NCI-H345 (cell line): ENCODE data around the gene SMAD3.
"Not testable (repeated sequence)": the region's sequence is repeated elsewhere in the genome, so short reads cannot be mapped to it uniquely, and the experiment has no call there.

ENCODE experiments used
- DNase-seq: peaks from one replicate; lab custom pipeline; 2025; lab: John Stamatoyannopoulos, UW

The SMAD3 gene

GRCh38 chr15:67145710-67146109 is 80.3 kb downstream of the SMAD3 start:
- no peak for DNase-seq

- no peak for DNase-seq
Observed at GRCh38 chr15:67146234-67146633, 80.8 kb downstream of the SMAD3 start.

GRCh38 chr15:67146875-67147381 is 81.5 kb downstream of the SMAD3 start:
- DNase-seq = no peak

DNA sequence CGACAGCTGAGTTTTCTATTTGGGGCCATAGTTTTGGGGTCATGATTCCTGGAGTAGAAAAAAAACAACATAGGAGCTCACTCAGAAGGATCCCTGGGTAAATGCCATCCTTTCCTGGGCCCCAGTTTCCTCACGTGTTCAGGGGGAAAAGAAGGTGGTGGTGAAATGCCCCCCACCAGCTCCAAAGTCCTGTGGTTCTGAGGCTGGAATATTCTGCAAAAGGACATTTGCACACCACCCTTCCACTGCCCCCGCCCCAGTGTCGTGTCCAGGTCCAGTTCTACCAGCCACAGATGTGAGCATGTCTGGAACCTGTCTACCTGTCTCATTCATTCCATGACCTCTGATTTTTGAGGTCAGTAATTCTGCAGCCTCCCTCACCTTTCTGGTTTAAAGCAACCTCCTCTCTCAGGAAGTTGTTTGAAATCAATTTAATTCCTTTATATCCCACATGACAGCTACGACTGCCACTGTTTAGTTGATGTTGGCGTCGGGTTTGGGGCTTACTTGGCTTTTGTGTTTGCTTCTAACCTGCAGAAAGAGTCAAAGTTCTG is 82.1 kb downstream of the SMAD3 start:
- no peak for DNase-seq

DNA sequence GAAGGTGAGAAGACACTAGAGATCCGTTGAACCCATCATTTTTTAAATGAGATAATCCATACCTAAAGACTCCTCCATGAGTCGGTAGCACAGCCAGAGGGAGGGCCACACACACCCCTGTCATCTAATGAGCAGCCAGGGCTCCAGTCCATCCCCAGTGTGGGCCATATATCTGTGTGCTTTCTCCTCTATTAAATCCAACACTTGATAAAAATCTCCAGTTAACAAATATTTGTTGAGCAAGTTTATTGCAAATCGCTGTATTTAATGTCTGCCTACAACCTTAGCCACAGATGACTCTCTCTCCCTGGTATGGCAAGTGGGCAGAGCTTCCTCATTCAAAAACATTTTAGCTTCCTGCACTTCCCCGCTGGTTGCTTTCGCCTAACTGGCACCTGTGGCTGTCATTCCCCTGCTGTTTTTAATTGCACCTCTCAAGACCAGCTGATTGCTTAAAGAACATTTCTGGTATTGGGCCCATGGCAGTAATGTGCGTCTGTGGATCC is 82.8 kb downstream of the SMAD3 start:
- DNase-seq = no peak

DNA sequence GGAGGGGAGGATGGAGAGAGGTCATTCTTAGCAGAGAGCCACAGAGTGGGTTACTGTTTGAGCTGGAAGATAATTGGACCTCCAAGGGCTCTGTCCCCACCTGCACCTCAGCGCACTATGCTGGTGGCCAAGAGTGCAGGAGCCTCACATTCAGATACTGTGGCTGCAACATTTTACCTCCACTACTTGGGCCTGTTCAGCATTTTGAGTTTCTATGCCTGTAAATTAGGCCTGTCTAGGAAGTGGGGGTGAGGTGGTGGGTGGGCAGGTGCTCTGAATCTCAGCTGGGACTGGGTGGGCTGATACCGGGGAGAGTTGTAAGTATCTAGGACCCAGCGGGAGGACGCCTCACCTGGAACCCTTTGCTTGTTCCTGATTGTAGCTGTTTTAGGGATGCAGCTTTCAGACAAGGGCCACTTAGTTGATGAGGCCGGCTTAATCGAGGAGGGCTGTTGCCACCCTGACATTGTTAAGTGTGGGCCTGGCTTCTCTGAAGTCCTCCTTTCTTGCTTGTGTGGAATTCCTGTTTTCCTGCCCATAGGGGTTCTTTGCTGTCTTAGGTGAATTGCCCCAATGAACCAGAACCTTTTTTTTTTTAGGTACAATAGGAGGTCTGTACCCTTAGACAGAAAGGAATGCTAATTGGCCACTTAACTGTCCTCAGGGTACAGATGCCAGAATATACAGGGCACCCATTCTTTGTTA is 83.8 kb downstream of the SMAD3 start:
- no peak for DNase-seq

GRCh38 chr15:67149773-67150022 is 84.3 kb downstream of the SMAD3 start:
- no peak for DNase-seq

- no peak for DNase-seq
Observed at GRCh38 chr15:67150023-67150860, 84.8 kb downstream of the SMAD3 start.

- DNase-seq = no peak
Observed at GRCh38 chr15:67152429-67152828, 87.0 kb downstream of the SMAD3 start.

DNA sequence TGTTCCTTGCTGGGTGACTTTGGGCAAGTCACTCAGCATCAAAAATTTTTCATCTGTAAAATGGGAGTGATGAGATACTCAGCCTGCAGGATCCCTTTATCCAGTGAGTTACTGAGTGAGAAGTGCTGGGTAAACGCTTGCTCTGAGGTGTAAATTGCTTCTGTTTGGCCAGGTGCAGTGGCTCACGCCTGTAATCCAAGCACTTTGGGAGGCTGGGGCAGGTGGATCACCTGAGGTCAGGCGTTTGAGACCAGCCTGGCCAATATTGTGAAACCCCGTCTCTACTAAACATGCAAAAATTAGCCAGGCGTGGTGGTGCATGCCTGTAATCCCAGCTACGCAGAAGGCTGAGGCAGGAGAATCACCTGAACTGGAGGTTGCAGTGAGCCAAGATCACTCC is 87.6 kb downstream of the SMAD3 start:
- not testable (repeated sequence) for DNase-seq

DNA sequence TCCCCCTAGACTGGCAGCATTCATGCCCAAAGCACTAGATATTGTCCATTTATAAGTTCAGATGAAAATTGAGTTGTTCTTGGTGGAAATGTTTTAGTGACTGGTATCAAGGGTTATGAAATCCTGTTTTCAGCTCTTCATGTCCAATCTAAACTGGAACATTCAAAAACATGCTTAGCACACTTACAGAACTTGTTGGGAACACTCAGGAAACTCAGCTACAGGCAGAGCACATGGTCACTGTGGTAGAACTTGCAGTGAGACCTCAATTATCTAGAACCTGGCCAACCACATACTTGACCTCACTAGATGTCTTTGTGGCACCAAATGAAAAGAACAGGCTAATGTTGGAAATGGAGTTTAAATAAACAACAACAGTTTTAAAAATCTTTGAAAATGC is 88.8 kb downstream of the SMAD3 start:
- no peak for DNase-seq

GRCh38 chr15:67156426-67156825 is 91.0 kb downstream of the SMAD3 start:
- no peak for DNase-seq

- DNase-seq = no peak
Observed at GRCh38 chr15:67156834-67157233, 91.4 kb downstream of the SMAD3 start.

- DNase-seq = no peak
Observed at GRCh38 chr15:67157521-67158252, 92.3 kb downstream of the SMAD3 start.

DNA sequence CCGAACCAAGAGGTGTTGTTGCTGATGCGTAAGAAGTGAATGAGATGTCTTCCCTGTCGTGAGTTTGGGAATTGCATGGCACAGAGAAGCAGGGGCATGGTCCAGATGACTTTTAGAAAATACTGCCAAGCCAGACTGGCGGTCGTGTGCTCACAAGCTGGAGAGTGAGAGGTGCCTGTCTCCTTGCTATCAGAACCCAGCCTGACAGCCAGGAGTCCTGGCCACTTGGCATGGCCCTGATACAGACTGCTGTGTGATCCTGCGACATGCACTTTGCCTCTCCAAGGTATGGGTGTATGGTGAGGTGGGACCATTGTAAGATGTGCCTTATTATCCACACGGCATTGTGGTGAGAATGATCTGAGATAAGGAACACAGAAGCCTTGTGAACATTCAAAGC is 93.0 kb downstream of the SMAD3 start:
- DNase-seq = no peak

- no peak for DNase-seq
Observed at GRCh38 chr15:67161412-67161811, 96.0 kb downstream of the SMAD3 start.

GRCh38 chr15:67161881-67162280 is 96.5 kb downstream of the SMAD3 start:
- no peak for DNase-seq

DNA sequence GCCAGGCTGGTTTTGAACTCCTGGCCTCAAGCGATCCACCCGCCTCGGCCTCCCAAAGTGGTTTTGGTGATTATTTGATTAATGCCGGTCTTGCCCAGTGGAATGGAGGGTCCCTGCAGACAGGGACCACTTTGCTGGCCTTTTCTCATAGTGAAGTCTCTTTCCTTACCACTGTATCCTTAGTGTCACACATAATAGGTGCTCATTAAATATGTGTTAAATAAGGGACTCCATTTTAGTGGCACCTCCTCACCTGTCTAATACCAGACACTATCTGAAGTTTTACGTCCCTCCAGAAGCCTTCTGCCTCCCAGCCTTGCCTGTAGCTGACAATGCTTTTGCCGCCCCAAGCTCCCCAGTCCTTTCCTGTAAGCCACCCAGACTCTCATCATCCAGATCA is 97.8 kb downstream of the SMAD3 start:
- no peak for DNase-seq

- DNase-seq = peak; percentile 7
Observed at GRCh38 chr15:67164401-67164791, 99.0 kb downstream of the SMAD3 start.

DNA sequence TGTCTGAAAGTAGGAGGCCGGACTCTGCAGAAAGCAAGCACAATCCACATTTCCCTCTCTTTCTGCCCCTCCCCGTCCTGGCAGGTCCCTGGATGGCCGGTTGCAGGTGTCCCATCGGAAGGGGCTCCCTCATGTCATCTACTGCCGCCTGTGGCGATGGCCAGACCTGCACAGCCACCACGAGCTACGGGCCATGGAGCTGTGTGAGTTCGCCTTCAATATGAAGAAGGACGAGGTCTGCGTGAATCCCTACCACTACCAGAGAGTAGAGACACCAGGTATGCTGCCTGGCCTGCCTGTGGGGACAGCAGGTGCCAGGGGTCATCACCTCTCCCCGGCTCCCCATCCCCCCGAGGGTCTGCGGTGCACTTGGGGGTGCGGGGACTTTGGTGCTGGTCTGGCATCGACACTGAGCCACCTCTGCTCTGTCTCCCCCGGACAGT is 99.4 kb downstream of the SMAD3 start:
- no peak for DNase-seq

- DNase-seq = no peak
Observed at GRCh38 chr15:67165254-67166253, 100.2 kb downstream of the SMAD3 start.
